Dermis microvascular lymphatic vessel endothelial cell (primary cell): ENCODE data around the gene OR2T12. TPM values are rescaled to one million over a fixed set of nuclear protein-coding genes. Genes with fewer than 3 reads are reported as not detected.
A peak's percentile ranks its signal among the peaks of the same experiment; 100 is the strongest.
"Not testable (repeated sequence)": the region's sequence is repeated elsewhere in the genome, so short reads cannot be mapped to it uniquely, and the experiment has no call there.

Experiments used
- DNase-seq, 2 donors: peaks; one replicate each; pipeline versions ENCODE4 v3.0.0 to v3.0.0-alpha.2; 2010; ENCODE audit warnings: low read depth in 2 of 2
- total RNA-seq: library from RNA; depleted of rRNA; stranded (reverse); fragments of >200 nt; gene quantifications from 2 replicates; pipeline ENCODE4 v1.2.1, GENCODE V29; 2014

OR2T12 gene
- not detected in 2 replicates for total RNA-seq

GRCh38 chr1:248303324-248303723, at the start of gene OR2T12:
OR2T12 (minus strand) TSS chr1:248303424; CDS start chr1:248295578, 7,846 bp downstream.
- DNase-seq, result no peak

GRCh38 chr1:248348475-248348874, 45.3 kb upstream of the OR2T12 start, which contains the start of gene OR14C36:
OR14C36 (plus strand) TSS chr1:248348775; CDS start chr1:248348775, 0 bp downstream.
- no peak for DNase-seq

GRCh38 chr1:248343451-248343850, 40.2 kb upstream of the OR2T12 start:
- no peak for DNase-seq

- no peak for DNase-seq
These were observed 21.2 kb upstream of the OR2T12 start, which contains the start of gene OR2M7 for GRCh38 chr1:248324468-248324867. OR2M7 (minus strand) TSS chr1:248324568; CDS start chr1:248324568, 0 bp downstream.

- DNase-seq, result no peak
These were observed 13.6 kb upstream of the OR2T12 start for GRCh38 chr1:248316796-248317195.

- DNase-seq, result not testable (repeated sequence)
These were observed 3.5 kb upstream of the OR2T12 start for GRCh38 chr1:248306740-248307139.

- no peak for DNase-seq
These were observed 2.9 kb upstream of the OR2T12 start for GRCh38 chr1:248306103-248306502.

GRCh38 chr1:248305672-248306071, 2.4 kb upstream of the OR2T12 start:
- not testable (repeated sequence) for DNase-seq

GRCh38 chr1:248288391-248288790, 14.8 kb downstream of the OR2T12 start:
- DNase-seq, result no peak

- no peak for DNase-seq
These were observed 25.3 kb downstream of the OR2T12 start, which contains the start of gene OR2T33 for GRCh38 chr1:248277876-248278275. OR2T33 (minus strand) TSS chr1:248277976; CDS start chr1:248273814, 4,162 bp downstream.

- DNase-seq, result not testable (repeated sequence)
These were observed 30.0 kb downstream of the OR2T12 start for GRCh38 chr1:248273225-248273624.

GRCh38 chr1:248268178-248268577, 35.0 kb downstream of the OR2T12 start:
- DNase-seq, result no peak

GRCh38 chr1:248259309-248259708, 43.9 kb downstream of the OR2T12 start:
- not testable (repeated sequence) for DNase-seq

- DNase-seq, result peak; percentile 3 to 18
These were observed 60.0 kb downstream of the OR2T12 start for GRCh38 chr1:248243204-248243603.

Other genes starting within 250 kb of the OR2T12 start
- gene OR2L13, start 208.2 kb downstream of the OR2T12 start, total RNA-seq, result not detected in 2 replicates
- gene OR2M5, start 158.3 kb downstream of the OR2T12 start, total RNA-seq, result not detected in 2 replicates
- not detected in 2 replicates for gene OR2M2, start 128.6 kb downstream of the OR2T12 start, total RNA-seq
- gene OR2M3, start 106.2 kb downstream of the OR2T12 start, total RNA-seq, result not detected in 2 replicates
- gene OR2M4, start 72.0 kb downstream of the OR2T12 start, total RNA-seq, result not detected in 2 replicates
- gene OR2T33, start 25.4 kb downstream of the OR2T12 start, total RNA-seq, result not detected in 2 replicates
- gene OR2M7, start 21.1 kb upstream of the OR2T12 start, total RNA-seq, result not detected in 2 replicates
- gene OR14C36, start 45.4 kb upstream of the OR2T12 start, total RNA-seq, result not detected in 2 replicates
- not detected in 2 replicates for gene OR2T4, start 58.2 kb upstream of the OR2T12 start, total RNA-seq
- gene OR2T6, start 72.3 kb upstream of the OR2T12 start, total RNA-seq, result not detected in 2 replicates
- not detected in 2 replicates for gene OR2T1, start 99.6 kb upstream of the OR2T12 start, total RNA-seq
- not detected in 2 replicates for gene OR2T2, start 142.2 kb upstream of the OR2T12 start, total RNA-seq
- gene OR2T3, start 169.9 kb upstream of the OR2T12 start, total RNA-seq, result not detected in 2 replicates
- not detected in 2 replicates for gene OR2T5, start 185.2 kb upstream of the OR2T12 start, total RNA-seq
- not detected in 2 replicates for gene OR2G6, start 204.6 kb upstream of the OR2T12 start, total RNA-seq